ENCODE results near the gene SH3GL3. TPM values are rescaled to one million over a fixed set of nuclear protein-coding genes. Genes with fewer than 3 reads are reported as not detected.

Gene SH3GL3
- total and polyA plus RNA-seq, 12 donors, result 0.24 to 1.7 (median 1.2) TPM; not detected in 6

DNA sequence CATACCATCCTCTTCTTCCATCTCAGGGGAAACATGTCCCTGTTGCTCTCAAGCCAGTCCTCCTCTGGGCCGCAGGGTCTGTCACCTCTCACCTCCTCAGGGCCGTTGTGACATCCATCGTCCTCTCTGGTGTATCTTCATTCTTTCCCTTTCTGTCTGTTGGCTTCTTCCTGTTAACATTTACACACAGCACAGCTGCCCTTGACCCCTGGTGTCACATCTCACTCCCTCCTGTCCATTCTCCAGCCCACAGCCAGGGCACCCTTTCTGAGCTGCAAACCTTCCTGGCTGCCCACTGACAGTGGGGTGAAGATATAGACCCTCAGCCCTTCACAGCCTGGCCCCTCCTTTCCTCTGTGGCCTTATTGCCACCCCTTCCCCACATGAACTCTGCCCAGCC lies 127.2 kb downstream of the SH3GL3 start:
- intact Hi-C loops (cut with DNase I), result no loop called here
- H3K4me3 ChIP-seq, result no peak overlapping the region
- H3K27ac ChIP-seq, result no peak overlapping the region
- H3K4me1 ChIP-seq (replicated peaks in 1 of 2), result no peaks in the 10 kb centered on the region
- no peaks in the 10 kb centered on the region for H3K36me3 ChIP-seq (replicated peaks in 1 of 2)
- DNase-seq, result no peak
- no peaks in the 10 kb centered on the region for H3K9me3 ChIP-seq (replicated peaks in 1 of 3)
- no peaks in the 10 kb centered on the region for H3K27me3 ChIP-seq
- TF ChIP-seq POLR2A (IDR thresholded peaks at IDR 0.05), result no peak
- TF ChIP-seq, protein P1, sequence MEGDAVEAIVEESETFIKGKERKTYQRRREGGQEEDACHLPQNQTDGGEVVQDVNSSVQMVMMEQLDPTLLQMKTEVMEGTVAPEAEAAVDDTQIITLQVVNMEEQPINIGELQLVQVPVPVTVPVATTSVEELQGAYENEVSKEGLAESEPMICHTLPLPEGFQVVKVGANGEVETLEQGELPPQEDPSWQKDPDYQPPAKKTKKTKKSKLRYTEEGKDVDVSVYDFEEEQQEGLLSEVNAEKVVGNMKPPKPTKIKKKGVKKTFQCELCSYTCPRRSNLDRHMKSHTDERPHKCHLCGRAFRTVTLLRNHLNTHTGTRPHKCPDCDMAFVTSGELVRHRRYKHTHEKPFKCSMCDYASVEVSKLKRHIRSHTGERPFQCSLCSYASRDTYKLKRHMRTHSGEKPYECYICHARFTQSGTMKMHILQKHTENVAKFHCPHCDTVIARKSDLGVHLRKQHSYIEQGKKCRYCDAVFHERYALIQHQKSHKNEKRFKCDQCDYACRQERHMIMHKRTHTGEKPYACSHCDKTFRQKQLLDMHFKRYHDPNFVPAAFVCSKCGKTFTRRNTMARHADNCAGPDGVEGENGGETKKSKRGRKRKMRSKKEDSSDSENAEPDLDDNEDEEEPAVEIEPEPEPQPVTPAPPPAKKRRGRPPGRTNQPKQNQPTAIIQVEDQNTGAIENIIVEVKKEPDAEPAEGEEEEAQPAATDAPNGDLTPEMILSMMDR (IDR thresholded peaks at IDR 0.05), result no peak
- 39 to 51% (median 46%) methylated on average over 3 of the region's 3 CpGs for WGBS, 4 donors

DNA sequence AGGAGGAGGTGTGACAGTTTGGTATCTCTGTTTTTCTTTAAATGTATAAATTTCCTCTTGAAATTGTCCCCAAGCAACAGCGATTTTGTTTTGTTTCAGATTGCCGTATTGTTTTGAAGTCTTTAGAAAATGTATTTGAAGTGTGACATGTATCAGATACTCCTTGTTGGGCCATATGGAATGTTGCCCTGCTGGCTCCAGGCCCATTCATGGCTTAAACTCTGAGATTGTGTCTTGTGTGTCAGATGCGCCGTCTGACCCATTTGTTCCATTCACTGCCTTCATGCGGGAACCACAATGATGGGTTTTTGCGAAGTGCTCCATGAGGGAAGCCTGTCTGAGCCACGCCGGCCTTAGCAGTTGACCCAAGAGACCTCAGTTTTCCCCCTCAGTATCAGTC lies 131.6 kb downstream of the SH3GL3 start:
- no peak for DNase-seq
- Histone ChIP-seq H3K9me3 (replicated peaks in 1 of 3) (no peaks in the 10 kb centered on the region), H3K4me1 (replicated peaks in 1 of 2) (no peaks in the 10 kb centered on the region), H3K27ac (no peak overlapping the region), H3K27me3 (no peaks in the 10 kb centered on the region), H3K36me3 (replicated peaks in 1 of 2) (no peaks in the 10 kb centered on the region), H3K4me3 (no peak overlapping the region)
- intact Hi-C loops (cut with DNase I), result no loop called here
- TF ChIP-seq, protein P1 (IDR thresholded peaks at IDR 0.05), result no peak
- no peak for TF ChIP-seq POLR2A (IDR thresholded peaks at IDR 0.05)
- 92 to 97% (median 95%) methylated on average over 8 of the region's 8 CpGs for WGBS, 4 donors

DNA sequence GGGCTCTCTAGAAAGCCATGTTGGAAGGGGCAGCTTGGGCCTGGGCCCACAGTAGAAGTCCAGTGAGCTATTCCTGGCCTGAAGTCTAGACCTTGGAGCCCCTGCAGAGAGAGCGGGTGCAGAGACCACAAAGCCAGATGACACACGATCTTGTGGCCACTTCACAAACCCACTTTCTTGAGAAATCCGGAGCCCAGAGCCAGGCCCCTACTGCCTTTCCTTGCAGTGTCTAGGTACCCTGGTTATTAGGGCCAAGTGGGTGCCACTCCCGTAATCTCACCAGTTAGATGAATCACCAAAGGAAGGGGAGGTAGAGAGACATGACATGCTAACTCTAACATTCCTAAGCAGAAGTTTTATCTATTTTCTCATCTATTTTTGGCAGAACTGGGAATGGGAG lies 134.2 kb downstream of the SH3GL3 start:
- no peaks in the 10 kb centered on the region for H3K27me3 ChIP-seq
- 82 to 92% (median 87%) methylated on average over 4 of the region's 4 CpGs for WGBS, 4 donors

DNA sequence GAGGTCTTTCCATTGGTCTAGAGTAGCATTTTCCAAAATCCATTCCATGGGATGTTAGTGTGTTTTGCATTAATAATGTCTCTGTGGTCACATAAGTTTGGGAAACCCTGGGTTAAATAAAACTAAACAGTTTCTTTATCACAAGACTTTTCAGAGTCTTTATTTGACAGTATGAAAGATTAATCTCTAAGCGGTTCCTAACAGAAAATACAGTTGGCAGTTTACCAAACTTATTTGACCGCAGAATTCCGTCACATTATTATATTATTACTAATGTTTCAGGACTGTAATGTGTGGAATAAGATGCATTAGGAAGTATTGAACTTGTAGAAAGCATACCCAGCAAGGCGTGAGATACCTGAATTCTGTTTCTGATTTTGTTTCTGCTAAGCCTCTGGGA lies 135.2 kb downstream of the SH3GL3 start:
- Histone ChIP-seq H3K36me3 (replicated peaks in 1 of 2) (no peaks in the 10 kb centered on the region), H3K27me3 (no peaks in the 10 kb centered on the region), H3K4me1 (replicated peaks in 1 of 2) (no peaks in the 10 kb centered on the region), H3K4me3 (no peak overlapping the region), H3K27ac (no peak overlapping the region), H3K9me3 (replicated peaks in 1 of 3) (no peaks in the 10 kb centered on the region)
- intact Hi-C loops (cut with DNase I), result no loop called here
- no peak for DNase-seq
- TF ChIP-seq POLR2A (IDR thresholded peaks at IDR 0.05), result no peak
- TF ChIP-seq, protein P1 (IDR thresholded peaks at IDR 0.05), result no peak
- WGBS, 4 donors, result 51 to 61% (median 56%) methylated on average over 4 of the region's 4 CpGs

More for the DNA sequence above, 134.2 kb downstream of the SH3GL3 start:
- Histone ChIP-seq H3K36me3 (replicated peaks in 1 of 2) (no peaks in the 10 kb centered on the region), H3K27ac (no peak overlapping the region), H3K9me3 (replicated peaks in 1 of 3) (no peaks in the 10 kb centered on the region), H3K4me3 (no peak overlapping the region), H3K4me1 (replicated peaks in 1 of 2) (no peaks in the 10 kb centered on the region)
- TF ChIP-seq, protein P1 (IDR thresholded peaks at IDR 0.05), result no peak
- no peak for TF ChIP-seq POLR2A (IDR thresholded peaks at IDR 0.05)
- intact Hi-C loops (cut with DNase I), result no loop called here
- no peak for DNase-seq

Measured in adrenal gland (tissue), 12 donors.